Right lobe of liver (tissue), 6 donors: ENCODE measurements around the gene OGFOD2. TPM values are rescaled to one million over a fixed set of nuclear protein-coding genes. Genes with fewer than 3 reads are reported as not detected.
A peak's percentile ranks its signal among the peaks of the same experiment; 100 is the strongest.

Experiments used
- ATAC-seq, 4 donors: fragments of 200-7000 bp; cut with Tn5 transposase; one replicate each; pipeline ENCODE4 v1.9.1; 2020; ENCODE audit warnings: mild to moderate bottlenecking in 4 of 4, moderate library complexity in 4 of 4
- DNase-seq, 3 donors: peaks; one replicate each; pipeline ENCODE4 v3.0.0-alpha.2; 2020
- H3K27ac ChIP-seq, 3 donors: fragments of 200-600 bp; one replicate each; pipeline ENCODE4 v1.8.0; 2022
- H3K27me3 ChIP-seq, 2 donors: fragments of 200-600 bp; one replicate each; pipeline ENCODE4 v1.8.0; 2022
- H3K36me3 ChIP-seq, 4 donors: fragments of 200-600 bp; sonication (generic) in 1 of 4; one replicate each; pipeline versions ENCODE4 v1.5.1 to v1.8.0; 2017 to 2022; ENCODE audit warnings: control low read depth in 1 of 4
- H3K4me1 ChIP-seq, 4 donors: fragments of 200-600 bp; sonication (generic) in 1 of 4; one replicate each; pipeline versions ENCODE4 v1.5.1 to v1.8.0; 2017 to 2022; ENCODE audit warnings: control low read depth in 1 of 4
- H3K4me3 ChIP-seq, 3 donors: fragments of 200-600 bp; one replicate each; pipeline ENCODE4 v1.8.0; 2022
- H3K9me3 ChIP-seq, 4 donors: fragments of 200-600 bp; sonication (generic) in 1 of 4; one replicate each; pipeline versions ENCODE4 v1.5.1 to v1.8.0; 2017 to 2022; ENCODE audit warnings: control low read depth in 1 of 4
- CTCF ChIP-seq, 4 donors: fragments of 200-600 bp in 3 of 4; fragments of 450-650 bp in 1 of 4; IDR thresholded peaks; one replicate each; pipeline versions ENCODE4 v1.5.1 to v1.8.0; 2016 to 2022; ENCODE audit warnings: antibody characterized with exemption in 4 of 4, mild to moderate bottlenecking in 2 of 4
- POLR2A ChIP-seq: fragments of 450-650 bp; IDR thresholded peaks from one replicate; pipeline ENCODE4 v1.6.1; 2017; ENCODE audit warnings: antibody characterized with exemption, mild to moderate bottlenecking
- WGBS: methylation state at CpG from one replicate; pipeline ENCODE4 v1.1.6; 2018; ENCODE audit warnings: low coverage, low lambda C conversion rate; ENCODE audit not compliant: insufficient coverage; ENCODE audit errors: missing lambda C conversion rate; 5-methylcytosine and 5-hydroxymethylcytosine counted together
- intact Hi-C, 2 donors: fragments of 100-400 bp; cut with DNase I; formaldehyde crosslinking; loops; one replicate each; pipeline versions ENCODE4 v1.11.2 to v1.14.1; 2022
- total RNA-seq, 6 experiments: library from RNA; depleted of rRNA in 2 of 6; stranded (reverse); fragments of >200 nt in 2 of 6; fragmentation: NEBNext Ultra II Directional in 3 of 6; extraction: Animal tissue kit (Norgen Biotek cat#: 25700) in 3 of 6; gene quantifications; one replicate each; pipeline versions ENCODE4 v1.1.0 to v1.2.4, GENCODE V29; 2016 to 2023
- donor health status: DM: no; HTN: yes; CAD: no.
- donor health status: DM: no; HTN: no; CAD: no.
- donor health status: DM: no; HTN: no; CAD: no.
- donor health status: DM: no; HTN: yes; CAD: no.
- donor health status: DM: no; HTN: yes; CAD: no.

OGFOD2 gene
- total RNA-seq, 6 experiments from 2014 or later = 9.9 to 18.8 (median 14.1) TPM

GRCh38 chr12:122990961-122991622 is 16.0 kb downstream of the OGFOD2 start:
- intact Hi-C loops = loop anchor here in 1 of 2 donors (10.0 kb wide), 1 partner anchor 254 kb away; no protein-coding TSS in a partner anchor
- TF ChIP-seq POLR2A = no peak
- TF ChIP-seq CTCF (IDR thresholded peaks at IDR 0.05) = no peak
- Histone ChIP-seq H3K36me3 (peaks cover 0 to 27% (median 6%) of the 10 kb centered on the region in 4 donors), H3K4me1 (peaks cover 0 to 30% (median 15%) of the 10 kb centered on the region in 4 donors), H3K27me3 (no peaks in the 10 kb centered on the region), H3K27ac (no peak overlapping the region), H3K9me3 (no peaks in the 10 kb centered on the region), H3K4me3 (no peak overlapping the region)
- no CpG with 5 or more reads among the region's 13 CpGs for WGBS
- ATAC-seq = no peak
- peak in 1 of 3 donors; percentile 15 for DNase-seq

- H3K4me3 ChIP-seq = no peak overlapping the region
- H3K36me3 ChIP-seq = peaks cover 0 to 21% (median 5%) of the 10 kb centered on the region in 4 donors
- H3K27me3 ChIP-seq = no peaks in the 10 kb centered on the region
- no peaks in the 10 kb centered on the region for H3K9me3 ChIP-seq
- ATAC-seq = no peak
- TF ChIP-seq CTCF (IDR thresholded peaks at IDR 0.05) = no peak
- intact Hi-C loops = loop anchor here in 1 of 2 donors (10.0 kb wide), 1 partner anchor 253 kb away; no protein-coding TSS in a partner anchor
- peaks cover 0 to 37% (median 18%) of the 10 kb centered on the region in 4 donors for H3K4me1 ChIP-seq
- WGBS = no CpG with 5 or more reads among the region's 27 CpGs
- peak in 1 of 3 donors; percentile 16 for DNase-seq
- H3K27ac ChIP-seq = no peak overlapping the region
These were observed 16.7 kb downstream of the OGFOD2 start for GRCh38 chr12:122991623-122992275.

GRCh38 chr12:122992386-122992785 is 17.3 kb downstream of the OGFOD2 start:
- Histone ChIP-seq H3K4me1 (peaks cover 0 to 43% (median 21%) of the 10 kb centered on the region in 4 donors), H3K9me3 (no peaks in the 10 kb centered on the region), H3K27ac (no peak overlapping the region), H3K36me3 (peaks cover 0 to 15% (median 3%) of the 10 kb centered on the region in 4 donors), H3K27me3 (no peaks in the 10 kb centered on the region), H3K4me3 (no peak overlapping the region)
- TF ChIP-seq CTCF (IDR thresholded peaks at IDR 0.05) (no peak), POLR2A (no peak)
- no peak for ATAC-seq
- intact Hi-C loops = loop anchor here in 1 of 2 donors (10.0 kb wide), 1 partner anchor 252 kb away; no protein-coding TSS in a partner anchor
- WGBS = no CpG with 5 or more reads among the region's 19 CpGs
- peak in 2 of 3 donors; percentile 23 to 57 for DNase-seq

- peak overlapping the region in 2 of 3 donors; percentile 12 to 53 for H3K4me3 ChIP-seq
- peak overlapping the region in 2 of 3 donors; percentile 56 to 73 for H3K27ac ChIP-seq
These were observed 19.2 kb downstream of the OGFOD2 start for GRCh38 chr12:122994140-122994675.

More at GRCh38 chr12:122994140-122994675, 19.2 kb downstream of the OGFOD2 start:
- peak in 1 of 4 donors; percentile 0 for ATAC-seq
- H3K4me1 ChIP-seq = peaks cover 0 to 59% (median 30%) of the 10 kb centered on the region in 4 donors
- peak in 2 of 3 donors; percentile 21 to 39 for DNase-seq
- peaks cover 0 to 3% (median 0%) of the 10 kb centered on the region in 4 donors for H3K36me3 ChIP-seq
- intact Hi-C loops = loop anchor here in 1 of 2 donors (10.0 kb wide), 1 partner anchor 251 kb away; no protein-coding TSS in a partner anchor
- H3K27me3 ChIP-seq = no peaks in the 10 kb centered on the region
- TF ChIP-seq POLR2A (no peak), CTCF (IDR thresholded peaks at IDR 0.05) (no peak)
- 40% methylated on average over 1 of the region's 10 CpGs for WGBS
- no peaks in the 10 kb centered on the region for H3K9me3 ChIP-seq
